Heart right ventricle (tissue), 16 donors: ENCODE data around the gene NR3C1. TPM values are rescaled to one million over a fixed set of nuclear protein-coding genes. Genes with fewer than 3 reads are reported as not detected.

ENCODE experiments used
- ATAC-seq, 8 donors: fragments of 200-7000 bp; cut with Tn5 transposase; one replicate each; pipeline ENCODE4 v1.9.1; 2020; ENCODE audit warnings: mild to moderate bottlenecking in 8 of 8, moderate library complexity in 8 of 8, moderate number of reproducible peaks in 1 of 8
- DNase-seq, 2 donors: peaks; one replicate each; pipeline ENCODE4 v3.0.0-alpha.2; 2020
- H3K27ac ChIP-seq, 10 donors: fragments of 200-600 bp; sonication (generic) in 2 of 10; one replicate each; pipeline versions ENCODE4 v1.5.0 to v1.8.0; 2020 to 2022; ENCODE audit warnings: mild to moderate bottlenecking in 3 of 10
- H3K27me3 ChIP-seq, 7 donors: fragments of 200-600 bp; one replicate each; pipeline ENCODE4 v1.8.0; 2021 to 2022; ENCODE audit warnings: mild to moderate bottlenecking in 2 of 7
- H3K36me3 ChIP-seq, 9 donors: fragments of 200-600 bp; sonication (generic) in 1 of 9; one replicate each; pipeline versions ENCODE4 v1.5.0 to v1.8.0; 2020 to 2022; ENCODE audit warnings: mild to moderate bottlenecking in 2 of 9
- H3K4me1 ChIP-seq, 9 donors: fragments of 200-600 bp; sonication (generic) in 1 of 9; one replicate each; pipeline versions ENCODE4 v1.5.0 to v1.8.0; 2020 to 2022; ENCODE audit warnings: mild to moderate bottlenecking in 4 of 9
- H3K4me3 ChIP-seq, 10 donors: fragments of 200-600 bp; sonication (generic) in 2 of 10; one replicate each; pipeline versions ENCODE4 v1.5.0 to v1.8.0; 2020 to 2022; ENCODE audit warnings: mild to moderate bottlenecking in 7 of 10, moderate library complexity in 2 of 10
- H3K9me3 ChIP-seq, 11 donors: fragments of 200-600 bp in 10 of 11; sonication (generic) in 2 of 11; one replicate each; pipeline versions ENCODE4 v1.5.0 to v1.8.0; 2013 to 2022; ENCODE audit warnings: mild to moderate bottlenecking in 2 of 11, control low read depth in 1 of 11, moderate library complexity in 1 of 11
- WGBS, 2 donors: extraction: QIAGEN DNeasy Blood & Tissue Kit; methylation state at CpG; one replicate each; pipeline ENCODE4 v1.1.7; 2013; ENCODE audit warnings: inconsistent platforms in 1 of 2; 5-methylcytosine and 5-hydroxymethylcytosine counted together
- intact Hi-C, 10 donors: fragments of 100-400 bp; cut with DNase I; formaldehyde crosslinking; loops; one replicate each; pipeline versions ENCODE4 v1.11.1 to v1.14.2; 2022
- polyA plus RNA-seq, 2 donors: library from polyadenylated mRNA; stranded (reverse); fragments of 200-250 nt; gene quantifications; one replicate each; pipeline ENCODE4 v1.2.3, GENCODE V29; 2013
- total RNA-seq, 10 donors: library from RNA; stranded (reverse); fragmentation: NEBNext Ultra II Directional in 3 of 10; extraction: Animal tissue kit (Norgen Biotek cat#: 25700) in 3 of 10; gene quantifications; one replicate each; pipeline versions ENCODE4 v1.2.1 to v1.2.4, GENCODE V29; 2021 to 2023
- TF ChIP-seq, protein P1 (sequence below), 9 donors: fragments of 200-600 bp; sonication (generic) in 2 of 9; IDR thresholded peaks; one replicate each; pipeline versions ENCODE4 v1.5.0 to v1.8.0; 2021 to 2022; ENCODE audit warnings: antibody characterized with exemption in 9 of 9, mild to moderate bottlenecking in 5 of 9, moderate library complexity in 1 of 9
- donor health status: Arrhythmogenic right ventricular cardiomyopathy.
- donor health status: ischemic (EF 13 %, LVEDD 7.1; RV severe dilation, severe dysfunction).
- donor health status: healthy with polysubstance abuse.
- donor health status: DM: no; HTN: yes; CAD: no.
- donor health status: DM: no; HTN: no; CAD: no.
- donor health status: ischemic (EF 25% LVEDD 6.9; RV normal size, moderate dysfunction).
- donor health status: ischemic (EF 25% LVEDD 5.7; RV mildly dilated, moderate dysfunction).
- donor health status: healthy.
- donor health status: DM: yes; HTN: yes; CAD: no.
- donor health status: Ischemic cardiomyopathy.
- donor health status: ischemic (EF 35%, LVEDD 5.7; RV mildly dilated, moderate dysfunction).
- donor health status: nonischemic (EF 11% LVEDD 7.7; RV severe dilation, severe dysfunction).
- donor health status: DM: yes; HTN: yes; CAD: no.
- donor health status: PGD.
- donor health status: ischemic (EF 29% LVEDD 5.4; RV normal size, mild dysfunction).
- donor health status: nonischemic (EF 23%, LVEDD 6.1; RV moderate dilation, normal function).

Gene NR3C1
- total and polyA plus RNA-seq, 12 donors: 11.0 to 62.3 (median 44.6) TPM

- intact Hi-C loops: no loop called here
- ATAC-seq (no peak), DNase-seq (no peak)
- TF ChIP-seq, protein P1, sequence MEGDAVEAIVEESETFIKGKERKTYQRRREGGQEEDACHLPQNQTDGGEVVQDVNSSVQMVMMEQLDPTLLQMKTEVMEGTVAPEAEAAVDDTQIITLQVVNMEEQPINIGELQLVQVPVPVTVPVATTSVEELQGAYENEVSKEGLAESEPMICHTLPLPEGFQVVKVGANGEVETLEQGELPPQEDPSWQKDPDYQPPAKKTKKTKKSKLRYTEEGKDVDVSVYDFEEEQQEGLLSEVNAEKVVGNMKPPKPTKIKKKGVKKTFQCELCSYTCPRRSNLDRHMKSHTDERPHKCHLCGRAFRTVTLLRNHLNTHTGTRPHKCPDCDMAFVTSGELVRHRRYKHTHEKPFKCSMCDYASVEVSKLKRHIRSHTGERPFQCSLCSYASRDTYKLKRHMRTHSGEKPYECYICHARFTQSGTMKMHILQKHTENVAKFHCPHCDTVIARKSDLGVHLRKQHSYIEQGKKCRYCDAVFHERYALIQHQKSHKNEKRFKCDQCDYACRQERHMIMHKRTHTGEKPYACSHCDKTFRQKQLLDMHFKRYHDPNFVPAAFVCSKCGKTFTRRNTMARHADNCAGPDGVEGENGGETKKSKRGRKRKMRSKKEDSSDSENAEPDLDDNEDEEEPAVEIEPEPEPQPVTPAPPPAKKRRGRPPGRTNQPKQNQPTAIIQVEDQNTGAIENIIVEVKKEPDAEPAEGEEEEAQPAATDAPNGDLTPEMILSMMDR (IDR thresholded peaks at IDR 0.05): no peak
- H3K27ac ChIP-seq: no peak overlapping the region
- no peaks in the 10 kb centered on the region for H3K27me3 ChIP-seq
- H3K36me3 ChIP-seq: no peaks in the 10 kb centered on the region
- H3K4me1 ChIP-seq: peaks cover 6 to 69% (median 49%) of the 10 kb centered on the region in 9 donors
- peaks cover 0 to 28% (median 10%) of the 10 kb centered on the region in 11 donors for H3K9me3 ChIP-seq
- no peak overlapping the region for H3K4me3 ChIP-seq
These were observed 42.7 kb downstream of the NR3C1 start for GRCh38 chr5:143360755-143361154.

DNA sequence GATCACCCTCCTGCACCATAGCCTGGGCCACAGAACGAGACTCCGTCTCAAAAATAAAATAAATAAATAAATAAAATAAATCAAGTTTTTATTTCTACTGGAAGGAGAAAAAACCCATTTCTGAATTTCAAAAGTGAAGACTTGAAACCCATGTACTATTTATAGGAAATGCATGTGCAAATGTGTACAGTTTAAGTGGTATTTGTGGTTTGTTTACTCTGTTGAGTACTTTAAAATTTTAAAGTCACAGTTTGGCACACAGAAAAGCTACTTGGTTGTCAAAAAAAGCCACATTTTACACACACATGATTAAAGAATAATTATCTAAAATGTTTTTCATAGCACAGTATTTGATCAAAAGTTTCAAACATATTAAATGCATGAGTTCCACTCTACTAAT lies 43.6 kb downstream of the NR3C1 start:
- H3K27me3 ChIP-seq: no peaks in the 10 kb centered on the region
- no peak overlapping the region for H3K27ac ChIP-seq
- TF ChIP-seq, protein P1 (IDR thresholded peaks at IDR 0.05): no peak
- WGBS, 2 donors: 83 to 87% methylated on average over 2 of the region's 2 CpGs
- DNase-seq (no peak), ATAC-seq (no peak)
- H3K9me3 ChIP-seq: peaks cover 0 to 20% (median 10%) of the 10 kb centered on the region in 11 donors
- H3K36me3 ChIP-seq: no peaks in the 10 kb centered on the region
- H3K4me3 ChIP-seq: no peak overlapping the region
- H3K4me1 ChIP-seq: peaks cover 8 to 78% (median 58%) of the 10 kb centered on the region in 9 donors
- intact Hi-C loops: loop anchor here in 1 of 10 donors (5.0 kb wide), 1 partner anchor 32 kb away; no protein-coding TSS in a partner anchor

- TF ChIP-seq, protein P1 (IDR thresholded peaks at IDR 0.05): no peak
These were observed 46.5 kb downstream of the NR3C1 start for GRCh38 chr5:143356855-143357583.

GRCh38 chr5:143355710-143356109 lies 47.8 kb downstream of the NR3C1 start:
- intact Hi-C loops: loop anchor here in 1 of 10 donors (5.0 kb wide), 1 partner anchor 37 kb away; no protein-coding TSS in a partner anchor
- Histone ChIP-seq H3K27ac (peak overlapping the region in 6 of 10 donors; percentile 1 to 61 (median 45)), H3K4me3 (no peak overlapping the region), H3K4me1 (peaks cover 4 to 94% (median 82%) of the 10 kb centered on the region in 9 donors), H3K9me3 (no peaks in the 10 kb centered on the region), H3K27me3 (no peaks in the 10 kb centered on the region), H3K36me3 (no peaks in the 10 kb centered on the region)
- peak; percentile 77 to 93 (median 86) for ATAC-seq
- peak; percentile 26 to 87 for DNase-seq
- TF ChIP-seq, protein P1 (IDR thresholded peaks at IDR 0.05): no peak

More at GRCh38 chr5:143356855-143357583, 46.5 kb downstream of the NR3C1 start:
- Histone ChIP-seq H3K4me3 (no peak overlapping the region), H3K4me1 (peaks cover 8 to 94% (median 83%) of the 10 kb centered on the region in 9 donors), H3K36me3 (no peaks in the 10 kb centered on the region), H3K9me3 (no peaks in the 10 kb centered on the region), H3K27ac (peak overlapping the region in 1 of 10 donors; percentile 31), H3K27me3 (no peaks in the 10 kb centered on the region)
- 59 to 63% methylated on average over 4 of the region's 4 CpGs for WGBS, 2 donors
- ATAC-seq (no peak), DNase-seq (no peak)
- intact Hi-C loops: loop anchor here in 1 of 10 donors (5.0 kb wide), 1 partner anchor 35 kb away; no protein-coding TSS in a partner anchor
